MM.1S (cell line): Measurements from ENCODE around the gene FAM83E.

Experiments
- DNase-seq: peaks from one replicate; pipeline ENCODE4 v3.0.0-alpha.2; 2015
- H2AFZ ChIP-seq: fragments of 300-600 bp; sonication (generic); 2 replicates; pipeline ENCODE4 v1.6.0; 2016; ENCODE audit warnings: antibody characterized with exemption, low read length
- H3F3A ChIP-seq: fragments of 300-600 bp; sonication (generic); 2 replicates; pipeline ENCODE4 v1.6.1; 2016; ENCODE audit warnings: mild to moderate bottlenecking, antibody characterized with exemption, low read length, moderate library complexity, mixed read lengths; ENCODE audit not compliant: insufficient read depth
- H3K27ac ChIP-seq: fragments of 300-600 bp; sonication (generic); 2 replicates; pipeline ENCODE4 v1.5.1; 2016; ENCODE audit warnings: mild to moderate bottlenecking, low read length
- H3K27me3 ChIP-seq: fragments of 300-600 bp; sonication (generic); replicated peaks from 2 replicates; pipeline ENCODE4 v1.6.0; 2016; ENCODE audit warnings: low read length; ENCODE audit not compliant: insufficient read depth
- H3K36me3 ChIP-seq: fragments of 300-600 bp; sonication (generic); replicated peaks from 2 replicates; pipeline ENCODE4 v1.6.1; 2016; ENCODE audit warnings: mild to moderate bottlenecking, low read length, mixed read lengths; ENCODE audit not compliant: insufficient read depth
- H3K4me1 ChIP-seq: fragments of 300-600 bp; sonication (generic); 2 replicates; pipeline ENCODE4 v1.6.1; 2016; ENCODE audit warnings: low read length, mixed read lengths
- H3K4me2 ChIP-seq: fragments of 300-600 bp; sonication (generic); 2 replicates; pipeline ENCODE4 v1.6.0; 2016; ENCODE audit warnings: low read depth, low read length
- H3K4me3 ChIP-seq: fragments of 300-600 bp; sonication (generic); 2 replicates; pipeline ENCODE4 v1.5.1; 2016; ENCODE audit warnings: low read length, mixed read lengths
- H3K79me2 ChIP-seq: fragments of 300-600 bp; sonication (generic); 2 replicates; pipeline ENCODE4 v1.6.1; 2016; ENCODE audit warnings: mixed run types, low read length, mixed read lengths
- H3K9ac ChIP-seq: fragments of 300-600 bp; sonication (generic); 2 replicates; pipeline ENCODE4 v1.6.1; 2016; ENCODE audit warnings: low read length, mixed read lengths
- H3K9me2 ChIP-seq: fragments of 300-600 bp; sonication (generic); replicated peaks from 2 replicates; pipeline ENCODE4 v1.6.1; 2016; ENCODE audit warnings: mild to moderate bottlenecking, low read length, mixed read lengths; ENCODE audit not compliant: insufficient read depth
- H3K9me3 ChIP-seq: fragments of 300-600 bp; sonication (generic); replicated peaks from 2 replicates; pipeline ENCODE4 v1.6.1; 2016; ENCODE audit warnings: mild to moderate bottlenecking, low read length, mixed read lengths; ENCODE audit not compliant: insufficient read depth
- H4K20me1 ChIP-seq: fragments of 300-600 bp; sonication (generic); 2 replicates; pipeline ENCODE4 v1.6.1; 2016; ENCODE audit warnings: mild to moderate bottlenecking, low read length, moderate library complexity, mixed read lengths; ENCODE audit not compliant: insufficient read depth
- CTCF ChIP-seq: fragments of 300-600 bp; sonication (generic); IDR thresholded peaks from 2 replicates; pipeline ENCODE4 v1.5.1; 2016; ENCODE audit warnings: antibody characterized with exemption, low read length, mixed read lengths
- EZH2 ChIP-seq: fragments of 300-600 bp; sonication (generic); optimal IDR thresholded peaks from 2 replicates; pipeline ENCODE3; 2017; ENCODE audit warnings: low read depth, mild to moderate bottlenecking, antibody characterized with exemption, low read length, mixed read lengths
- EZH2phosphoT487 ChIP-seq: fragments of 300-600 bp; sonication (generic); IDR thresholded peaks from 2 replicates; pipeline ENCODE4 v1.6.1; 2018; ENCODE audit warnings: antibody characterized with exemption, low read length

Gene FAM83E

GRCh38 chr19:48646001-48646721 is 31.3 kb upstream of the FAM83E start, which contains the start of gene CA11:
Gene CA11, minus strand, starts transcription at chr19:48646187. Its CDS starts 555 bp downstream, at chr19:48645632.
- Histone ChIP-seq H3K27ac (no peak within 1 kb of the TSS; the same call in 1 of the 2 replicates), H2AFZ (peak within 1 kb of the TSS; percentile 68), H3K36me3 (no peaks in the 10 kb centered on the region), H3K4me1 (peaks cover 7% of the 10 kb centered on the region; the same call in 1 of the 2 replicates), H3K79me2 (no peaks in the 10 kb centered on the region), H3F3A (no peaks in the 10 kb centered on the region; the same call in 1 of the 2 replicates), H3K4me3 (peak within 1 kb of the TSS; percentile 57), H3K9me3 (no peaks in the 10 kb centered on the region), H4K20me1 (no peaks in the 10 kb centered on the region), H3K4me2 (peak within 1 kb of the TSS; percentile 81), H3K9me2 (no peaks in the 10 kb centered on the region), H3K9ac (peak within 1 kb of the TSS; percentile 62), H3K27me3 (peaks cover 37% of the 10 kb centered on the region)
- TF ChIP-seq CTCF (peak; percentile 79), EZH2phosphoT487 (no peak)
- DNase-seq, result peak; percentile 82

- Histone ChIP-seq H3K27ac (no peak overlapping the region), H3K27me3 (peaks cover 39% of the 10 kb centered on the region), H3K9me3 (no peaks in the 10 kb centered on the region), H2AFZ (peak overlapping the region; percentile 68), H3F3A (no peaks in the 10 kb centered on the region; the same call in 1 of the 2 replicates), H3K4me1 (peaks cover 7% of the 10 kb centered on the region; the same call in 1 of the 2 replicates), H4K20me1 (no peaks in the 10 kb centered on the region), H3K9me2 (no peaks in the 10 kb centered on the region), H3K4me3 (peak overlapping the region; percentile 57), H3K9ac (no peak overlapping the region; the same call in 1 of the 2 replicates), H3K36me3 (no peaks in the 10 kb centered on the region), H3K4me2 (peak overlapping the region; percentile 81), H3K79me2 (no peaks in the 10 kb centered on the region)
- TF ChIP-seq EZH2 (no peak), CTCF (no peak), EZH2phosphoT487 (no peak)
- DNase-seq, result no peak
Observed at GRCh38 chr19:48645620-48646000, 30.7 kb upstream of the FAM83E start.

GRCh38 chr19:48644839-48645619 is 30.2 kb upstream of the FAM83E start:
- H2AFZ ChIP-seq, result peak overlapping the region; percentile 68
- peak overlapping the region; percentile 57 for H3K4me3 ChIP-seq
- no peak overlapping the region for H3K9ac ChIP-seq

More at GRCh38 chr19:48644839-48645619, 30.2 kb upstream of the FAM83E start:
- H4K20me1 ChIP-seq, result no peaks in the 10 kb centered on the region
- peak overlapping the region; percentile 81 for H3K4me2 ChIP-seq
- peaks cover 39% of the 10 kb centered on the region for H3K27me3 ChIP-seq
- no peaks in the 10 kb centered on the region for H3K36me3 ChIP-seq
- TF ChIP-seq EZH2 (no peak), EZH2phosphoT487 (no peak), CTCF (no peak)
- peak; percentile 66 for DNase-seq
- no peaks in the 10 kb centered on the region for H3K9me2 ChIP-seq
- no peaks in the 10 kb centered on the region for H3K79me2 ChIP-seq
- no peak overlapping the region for H3K27ac ChIP-seq
- H3K4me1 ChIP-seq, result peaks cover 7% of the 10 kb centered on the region; the same call in 1 of the 2 replicates
- H3K9me3 ChIP-seq, result no peaks in the 10 kb centered on the region
- no peaks in the 10 kb centered on the region; the same call in 1 of the 2 replicates for H3F3A ChIP-seq
